H1 (cell line): ENCODE measurements around the gene SEMA5B. TPM values are rescaled to one million over a fixed set of nuclear protein-coding genes. Genes with fewer than 3 reads are reported as not detected.

ENCODE experiments used
- TAF7 ChIP-seq: optimal IDR thresholded peaks from 2 replicates; pipeline ENCODE3; 2011; ENCODE audit warnings: low read depth, mild to moderate bottlenecking, inconsistent platforms, low read length, moderate library complexity, borderline replicate concordance
- TEAD4 ChIP-seq: IDR thresholded peaks from 2 replicates; pipeline ENCODE4 v1.6.1; 2012; ENCODE audit warnings: low read depth, low read length, inconsistent platforms, mixed read lengths
- polyA plus RNA-seq, 7 experiments: library from polyadenylated mRNA; depleted of rRNA in 3 of 7; stranded (reverse) in 5 of 7; unstranded in 2 of 7; fragments of >200 nt in 5 of 7; fragments of 200-250 nt in 2 of 7; gene quantifications; 1 replicate in 5 of 7; 2 replicates in 1 of 7; 4 replicates in 1 of 7; pipeline versions ENCODE4 v1.2.1 to v1.2.3, GENCODE V29; 2011 to 2013; ENCODE audit warnings: missing spikeins in 2 of 7, mixed read lengths in 2 of 7
- total RNA-seq: library from RNA; stranded (reverse); fragmentation: NEBNext Ultra II Directional; extraction: Animal tissue kit (Norgen Biotek cat#: 25700); gene quantifications from 2 replicates; pipeline ENCODE4 v1.2.1, GENCODE V29; 2021

Gene SEMA5B
- total and polyA plus RNA-seq, 2 of the 8 experiments (the other 6 are each of a cell fraction or from before 2014, with no cell fraction given), result 13.1 to 22.4 TPM

DNA sequence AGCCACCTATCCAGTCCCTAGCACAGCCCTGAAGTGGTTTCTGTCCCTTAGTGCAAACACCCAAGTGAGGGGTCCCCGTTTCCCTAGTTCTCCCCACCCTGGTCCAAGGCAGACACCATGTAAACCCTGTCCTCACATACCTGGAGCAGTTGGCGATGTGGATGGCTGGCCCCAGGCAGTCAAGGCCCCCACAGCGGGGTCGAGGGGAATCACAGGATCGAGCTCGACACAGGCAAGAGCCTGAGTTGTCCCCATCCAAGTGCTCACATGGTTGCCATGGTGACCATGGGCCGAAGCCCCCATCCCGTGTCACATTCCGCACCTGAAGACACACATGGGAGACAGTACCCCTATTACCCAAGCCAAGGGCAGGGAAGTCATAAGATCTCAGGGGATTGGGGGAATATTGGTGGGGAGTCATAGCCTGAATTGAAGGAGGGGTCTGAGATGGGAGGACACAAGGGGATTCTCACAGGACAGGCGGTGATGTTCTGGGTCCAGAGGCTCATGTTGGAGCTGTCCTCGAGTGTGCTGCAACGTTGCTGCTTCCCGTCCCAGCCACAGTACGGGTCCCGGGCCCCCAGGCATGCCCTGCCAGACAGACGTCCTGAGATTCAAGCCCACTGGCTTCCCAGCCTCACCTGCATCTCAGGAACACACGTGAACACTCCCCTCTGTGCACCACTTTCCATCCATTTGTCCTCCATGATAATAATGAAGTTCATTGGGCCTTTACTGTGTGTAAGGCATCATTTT, 112.1 kb downstream of the SEMA5B start (continued):
- no peak for TF ChIP-seq TEAD4
- no peak for TF ChIP-seq TAF7
